ENCODE measurements around the gene WARS2. TPM values are rescaled to one million over a fixed set of nuclear protein-coding genes. Genes with fewer than 3 reads are reported as not detected.

Gene WARS2
- total RNA-seq, 4 donors from 2014 or later = 4.6 to 18.6 (median 10.3) TPM

GRCh38 chr1:118998171-118998570, 142.3 kb downstream of the WARS2 start:
- in situ Hi-C loops (cut with MboI; ENCODE audit: low pct_ligation_motif_present in 1 of 4, low pct_unique_long_range_greater_than_20kb in 1 of 4, low sequenced_read_pairs in 3 of 4) (no loop called here), intact Hi-C loops (cut with DNase I; ENCODE audit: low total_unique reads) (no loop called here)
- Histone ChIP-seq H3K4me3 (no peak overlapping the region), H3K36me3 (no peaks in the 10 kb centered on the region), H3K4me1 (peaks cover 0 to 22% (median 17%) of the 10 kb centered on the region in 4 donors), H3K9me3 (no peaks in the 10 kb centered on the region), H3K27me3 (peaks cover 100% of the 10 kb centered on the region), H3K27ac (no peak overlapping the region)
- 57% methylated on average over 2 of the region's 2 CpGs; no CpG with 5 or more reads in 1 of the 2 donors for WGBS, 2 donors (ENCODE audit: low coverage in 1 of 2)
- no peak for TF ChIP-seq POLR2A (IDR thresholded peaks at IDR 0.05)
- TF ChIP-seq EP300 (IDR thresholded peaks at IDR 0.05; ENCODE audit: low read depth) = no peak
- TF ChIP-seq POLR2AphosphoS5 (IDR thresholded peaks at IDR 0.05) = no peak
- TF ChIP-seq, protein P1, sequence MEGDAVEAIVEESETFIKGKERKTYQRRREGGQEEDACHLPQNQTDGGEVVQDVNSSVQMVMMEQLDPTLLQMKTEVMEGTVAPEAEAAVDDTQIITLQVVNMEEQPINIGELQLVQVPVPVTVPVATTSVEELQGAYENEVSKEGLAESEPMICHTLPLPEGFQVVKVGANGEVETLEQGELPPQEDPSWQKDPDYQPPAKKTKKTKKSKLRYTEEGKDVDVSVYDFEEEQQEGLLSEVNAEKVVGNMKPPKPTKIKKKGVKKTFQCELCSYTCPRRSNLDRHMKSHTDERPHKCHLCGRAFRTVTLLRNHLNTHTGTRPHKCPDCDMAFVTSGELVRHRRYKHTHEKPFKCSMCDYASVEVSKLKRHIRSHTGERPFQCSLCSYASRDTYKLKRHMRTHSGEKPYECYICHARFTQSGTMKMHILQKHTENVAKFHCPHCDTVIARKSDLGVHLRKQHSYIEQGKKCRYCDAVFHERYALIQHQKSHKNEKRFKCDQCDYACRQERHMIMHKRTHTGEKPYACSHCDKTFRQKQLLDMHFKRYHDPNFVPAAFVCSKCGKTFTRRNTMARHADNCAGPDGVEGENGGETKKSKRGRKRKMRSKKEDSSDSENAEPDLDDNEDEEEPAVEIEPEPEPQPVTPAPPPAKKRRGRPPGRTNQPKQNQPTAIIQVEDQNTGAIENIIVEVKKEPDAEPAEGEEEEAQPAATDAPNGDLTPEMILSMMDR (IDR thresholded peaks at IDR 0.05) = no peak
- no peak for DNase-seq

GRCh38 chr1:118997225-118997624, 143.2 kb downstream of the WARS2 start:
- in situ Hi-C loops (cut with MboI; ENCODE audit: low pct_ligation_motif_present in 1 of 4, low pct_unique_long_range_greater_than_20kb in 1 of 4, low sequenced_read_pairs in 3 of 4) = no loop called here
- no peak for TF ChIP-seq EP300 (IDR thresholded peaks at IDR 0.05; ENCODE audit: low read depth)
- TF ChIP-seq POLR2A (IDR thresholded peaks at IDR 0.05) = no peak
- TF ChIP-seq, protein P1 (IDR thresholded peaks at IDR 0.05) = no peak
- TF ChIP-seq POLR2AphosphoS5 (IDR thresholded peaks at IDR 0.05) = no peak
- Histone ChIP-seq H3K36me3 (no peaks in the 10 kb centered on the region), H3K27ac (no peak overlapping the region), H3K27me3 (peaks cover 100% of the 10 kb centered on the region), H3K4me1 (peaks cover 0 to 21% (median 17%) of the 10 kb centered on the region in 4 donors), H3K4me3 (no peak overlapping the region), H3K9me3 (no peaks in the 10 kb centered on the region)
- DNase-seq = no peak
- 30 to 50% methylated on average over 1 to 7 of the region's 7 CpGs for WGBS, 2 donors (ENCODE audit: low coverage in 1 of 2)
- intact Hi-C loops (cut with DNase I; ENCODE audit: low total_unique reads) = no loop called here

DNA sequence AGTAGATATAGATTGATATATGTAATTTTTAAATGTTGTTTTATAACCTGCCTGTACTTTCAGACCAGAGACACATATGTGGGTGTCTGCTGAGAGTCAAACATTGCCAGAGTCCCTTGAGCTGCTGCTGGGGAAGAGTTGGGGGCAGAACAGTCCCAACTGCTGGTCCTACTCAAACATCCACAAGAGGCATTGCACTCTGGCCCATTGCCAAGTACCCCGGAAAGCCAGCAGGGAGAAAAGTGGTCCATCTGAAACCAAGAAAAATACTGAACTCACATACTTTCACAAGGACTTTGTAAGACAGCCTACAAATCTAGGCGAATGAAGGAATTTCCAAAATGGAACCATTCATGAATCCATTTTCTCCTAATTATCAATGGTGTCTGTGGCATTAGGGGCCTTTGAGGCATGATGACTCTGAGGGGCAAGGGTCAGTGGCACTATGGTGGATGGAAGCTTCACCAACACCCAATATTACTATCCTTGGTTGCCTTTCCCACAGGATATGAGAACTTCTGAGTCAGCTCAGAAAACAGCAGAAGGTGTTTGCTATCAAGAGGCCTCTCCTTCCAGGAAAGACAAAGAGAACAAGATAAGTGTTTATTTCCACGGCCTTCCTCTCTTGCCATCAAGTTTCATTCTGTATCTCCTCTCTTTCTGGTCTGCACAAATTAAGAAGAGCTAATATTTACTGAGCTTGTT, 145.0 kb downstream of the WARS2 start:
- in situ Hi-C loops (cut with MboI; ENCODE audit: low pct_ligation_motif_present in 1 of 4, low pct_unique_long_range_greater_than_20kb in 1 of 4, low sequenced_read_pairs in 3 of 4) = no loop called here

GRCh38 chr1:118993700-118994026, 146.8 kb downstream of the WARS2 start:
- H3K27me3 ChIP-seq = peaks cover 100% of the 10 kb centered on the region
- peaks cover 0 to 8% (median 2%) of the 10 kb centered on the region in 4 donors for H3K4me1 ChIP-seq
- no peak for DNase-seq
- intact Hi-C loops (cut with DNase I; ENCODE audit: low total_unique reads) (no loop called here), in situ Hi-C loops (cut with MboI; ENCODE audit: low pct_ligation_motif_present in 1 of 4, low pct_unique_long_range_greater_than_20kb in 1 of 4, low sequenced_read_pairs in 3 of 4) (no loop called here)
- no peak overlapping the region for H3K4me3 ChIP-seq
- no peaks in the 10 kb centered on the region for H3K9me3 ChIP-seq
- TF ChIP-seq POLR2A (IDR thresholded peaks at IDR 0.05) (no peak), EP300 (IDR thresholded peaks at IDR 0.05; ENCODE audit: low read depth) (no peak), POLR2AphosphoS5 (IDR thresholded peaks at IDR 0.05) (no peak)
- TF ChIP-seq, protein P1 (IDR thresholded peaks at IDR 0.05) = no peak
- 22% methylated on average over 9 of the region's 9 CpGs; no CpG with 5 or more reads in 1 of the 2 donors for WGBS, 2 donors (ENCODE audit: low coverage in 1 of 2)
- H3K27ac ChIP-seq = no peak overlapping the region
- H3K36me3 ChIP-seq = no peaks in the 10 kb centered on the region

More for the DNA sequence above, 145.0 kb downstream of the WARS2 start:
- H3K36me3 ChIP-seq = no peaks in the 10 kb centered on the region
- no peak for DNase-seq
- H3K27me3 ChIP-seq = peaks cover 100% of the 10 kb centered on the region
- TF ChIP-seq POLR2AphosphoS5 (IDR thresholded peaks at IDR 0.05) = no peak
- TF ChIP-seq, protein P1 (IDR thresholded peaks at IDR 0.05) = no peak
- TF ChIP-seq POLR2A (IDR thresholded peaks at IDR 0.05) = no peak
- TF ChIP-seq EP300 (IDR thresholded peaks at IDR 0.05; ENCODE audit: low read depth) = no peak
- no peak overlapping the region for H3K27ac ChIP-seq
- WGBS, 2 donors (ENCODE audit: low coverage in 1 of 2) = 49 to 63% methylated on average over 3 of the region's 3 CpGs
- intact Hi-C loops (cut with DNase I; ENCODE audit: low total_unique reads) = no loop called here
- peaks cover 0 to 8% (median 6%) of the 10 kb centered on the region in 4 donors for H3K4me1 ChIP-seq
- no peak overlapping the region for H3K4me3 ChIP-seq
- no peaks in the 10 kb centered on the region for H3K9me3 ChIP-seq
